Tibial artery (tissue), 4 donors: Measurements from ENCODE around the gene FTH1.

Experiments
- DNase-seq, 2 donors: peaks; one replicate each; pipeline ENCODE4 v3.0.0-alpha.2; 2019
- H3K27ac ChIP-seq, 2 donors: fragments of 200-600 bp; sonication (generic) in 1 of 2; 1 replicate in 1 of 2; 2 replicates in 1 of 2; pipeline ENCODE4 v1.5.1; 2018 to 2019; ENCODE audit warnings: mild to moderate bottlenecking in 1 of 2
- H3K27me3 ChIP-seq, 2 donors: fragments of 200-600 bp; sonication (generic) in 1 of 2; one replicate each; pipeline versions ENCODE4 v1.5.1 to v1.6.0; 2016 to 2019
- H3K36me3 ChIP-seq, 3 donors: fragments of 200-600 bp; sonication (generic) in 2 of 3; one replicate each; pipeline ENCODE4 v1.5.1; 2016 to 2019; ENCODE audit warnings: mild to moderate bottlenecking in 2 of 3
- H3K4me1 ChIP-seq, 4 donors: fragments of 200-600 bp; sonication (generic) in 2 of 4; 1 replicate in 3 of 4; 2 replicates in 1 of 4; pipeline ENCODE4 v1.5.1; 2016 to 2019
- H3K4me3 ChIP-seq, 2 donors: fragments of 200-600 bp; sonication (generic) in 1 of 2; 1 replicate in 1 of 2; 2 replicates in 1 of 2; pipeline ENCODE4 v1.5.1; 2018 to 2019; ENCODE audit warnings: mild to moderate bottlenecking in 2 of 2
- H3K9me3 ChIP-seq, 3 donors: fragments of 200-600 bp; sonication (generic) in 1 of 3; one replicate each; pipeline ENCODE4 v1.5.1; 2016 to 2019
- CTCF ChIP-seq, 2 experiments: fragments of 200-600 bp in 1 of 2; fragments of 450-650 bp in 1 of 2; IDR thresholded peaks; one replicate each; pipeline ENCODE4 v1.5.1; 2017 to 2019; ENCODE audit warnings: antibody characterized with exemption in 2 of 2, mild to moderate bottlenecking in 1 of 2, moderate library complexity in 1 of 2
- intact Hi-C: fragments of 100-400 bp; cut with DNase I; formaldehyde crosslinking; loops from one replicate; pipeline ENCODE4 v1.15.0; 2023; ENCODE audit warnings: low total_unique reads

FTH1 gene

DNA sequence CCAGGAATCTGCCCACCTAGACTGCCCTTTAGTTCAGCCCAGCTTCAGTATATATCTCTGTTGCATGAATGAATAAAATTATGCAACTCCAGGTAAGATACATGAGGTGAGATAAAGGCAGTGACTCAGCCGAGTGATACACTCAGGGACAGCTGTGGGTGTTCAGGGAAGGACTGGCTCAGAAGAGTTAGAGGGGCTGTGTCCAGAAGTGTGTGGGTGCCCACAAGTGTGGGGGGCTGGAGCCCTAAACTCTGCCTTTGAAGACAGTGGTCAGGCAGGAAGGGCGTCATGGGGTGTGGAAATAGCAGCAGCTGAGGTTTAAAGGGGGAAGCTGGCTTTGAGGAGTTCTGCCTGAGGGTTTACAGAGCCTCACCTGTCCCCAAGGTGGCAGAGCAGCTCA lies 8.3 kb downstream of the FTH1 start:
- DNase-seq = peak in 1 of 2 donors; percentile 41
- Histone ChIP-seq H3K27ac (no peak overlapping the region), H3K4me3 (no peak overlapping the region), H3K9me3 (no peaks in the 10 kb centered on the region), H3K27me3 (peaks cover 0 to 11% of the 10 kb centered on the region in 2 donors), H3K4me1 (peaks cover 0 to 50% (median 39%) of the 10 kb centered on the region in 4 donors), H3K36me3 (peaks cover 11 to 36% (median 16%) of the 10 kb centered on the region in 3 donors)
- no peak for TF ChIP-seq CTCF (IDR thresholded peaks at IDR 0.05)
- intact Hi-C loops = no loop called here

GRCh38 chr11:61958590-61958989 lies 8.8 kb downstream of the FTH1 start:
- peaks cover 0 to 44% (median 35%) of the 10 kb centered on the region in 4 donors for H3K4me1 ChIP-seq
- no peak for DNase-seq
- no peaks in the 10 kb centered on the region for H3K9me3 ChIP-seq
- H3K4me3 ChIP-seq = no peak overlapping the region
- no peak overlapping the region for H3K27ac ChIP-seq
- intact Hi-C loops = no loop called here
- TF ChIP-seq CTCF (IDR thresholded peaks at IDR 0.05) = no peak
- H3K36me3 ChIP-seq = peaks cover 6 to 31% (median 11%) of the 10 kb centered on the region in 3 donors
- H3K27me3 ChIP-seq = peaks cover 0 to 11% of the 10 kb centered on the region in 2 donors

GRCh38 chr11:61957021-61957770 lies 10.2 kb downstream of the FTH1 start:
- H3K27ac ChIP-seq = no peak overlapping the region
- TF ChIP-seq CTCF (IDR thresholded peaks at IDR 0.05) = no peak
- intact Hi-C loops = no loop called here
- no peak overlapping the region for H3K4me3 ChIP-seq
- H3K4me1 ChIP-seq = peaks cover 0 to 30% (median 22%) of the 10 kb centered on the region in 4 donors
- peaks cover 0 to 11% of the 10 kb centered on the region in 2 donors for H3K27me3 ChIP-seq
- H3K36me3 ChIP-seq = peaks cover 0 to 17% (median 0%) of the 10 kb centered on the region in 3 donors
- DNase-seq = peak in 1 of 2 donors; percentile 52
- H3K9me3 ChIP-seq = no peaks in the 10 kb centered on the region

DNA sequence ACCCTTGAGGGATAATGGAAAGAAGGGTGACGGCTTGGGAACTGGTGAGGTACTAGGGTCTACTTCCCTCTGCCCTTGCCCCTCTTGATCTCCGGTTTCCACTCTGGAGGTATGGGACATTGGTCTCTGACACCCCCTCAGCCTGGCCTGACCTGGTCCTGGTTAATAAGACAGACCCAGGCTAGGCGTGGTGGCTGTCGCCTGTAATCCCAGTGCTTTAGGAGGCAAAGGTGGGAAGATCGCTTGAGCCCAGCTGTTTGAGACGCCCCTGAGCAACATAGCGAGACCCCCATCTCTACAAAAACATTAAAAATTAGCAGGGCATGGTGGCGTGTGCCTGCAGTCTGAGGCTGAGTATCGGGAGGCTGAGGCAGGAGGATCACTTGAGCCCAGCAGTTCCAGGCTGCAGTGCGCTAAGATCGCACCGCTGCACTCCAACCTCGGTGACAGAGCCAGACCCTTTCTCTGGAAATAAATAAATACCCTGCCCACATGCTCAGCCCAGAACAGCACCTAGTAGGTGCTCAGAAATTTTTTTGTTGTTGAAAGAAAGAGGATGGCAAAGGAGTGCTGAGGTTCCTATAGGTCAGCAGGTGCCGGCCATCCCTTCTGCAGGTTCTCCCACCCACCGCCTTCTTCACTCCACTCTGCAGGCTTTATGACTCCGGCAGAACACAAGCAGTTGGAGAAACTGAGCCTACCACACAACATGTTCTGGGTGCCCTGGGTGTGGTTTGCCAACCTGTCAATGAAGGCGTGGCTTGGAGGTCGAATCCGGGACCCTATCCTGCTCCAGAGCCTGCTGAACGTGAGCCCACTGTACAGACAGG lies 11.0 kb downstream of the FTH1 start:
- Histone ChIP-seq H3K36me3 (peaks cover 0 to 9% (median 0%) of the 10 kb centered on the region in 3 donors), H3K9me3 (no peaks in the 10 kb centered on the region), H3K4me3 (peak overlapping the region; percentile 42 to 50), H3K27ac (peak overlapping the region; percentile 56 to 61), H3K27me3 (peaks cover 0 to 11% of the 10 kb centered on the region in 2 donors), H3K4me1 (peaks cover 0 to 22% (median 15%) of the 10 kb centered on the region in 4 donors)
- DNase-seq = peak in 1 of 2 donors; percentile 55
- intact Hi-C loops = no loop called here
- TF ChIP-seq CTCF (IDR thresholded peaks at IDR 0.05) = no peak

GRCh38 chr11:61955422-61956135 lies 11.9 kb downstream of the FTH1 start:
- intact Hi-C loops = no loop called here

More at GRCh38 chr11:61955422-61956135, 11.9 kb downstream of the FTH1 start:
- no peak for TF ChIP-seq CTCF (IDR thresholded peaks at IDR 0.05)
- no peaks in the 10 kb centered on the region for H3K9me3 ChIP-seq
- H3K27ac ChIP-seq = peak overlapping the region; percentile 56 to 61
- H3K4me3 ChIP-seq = peak overlapping the region; percentile 42 to 50
- H3K36me3 ChIP-seq = peaks cover 0 to 8% (median 0%) of the 10 kb centered on the region in 3 donors
- H3K27me3 ChIP-seq = peaks cover 0 to 11% of the 10 kb centered on the region in 2 donors
- DNase-seq = peak in 1 of 2 donors; percentile 70
- peaks cover 0 to 17% (median 13%) of the 10 kb centered on the region in 4 donors for H3K4me1 ChIP-seq
